GM10266 (cell line): Measurements from ENCODE around the gene SNRK.
"Not testable (repeated sequence)": the region's sequence is repeated elsewhere in the genome, so short reads cannot be mapped to it uniquely, and the experiment has no call there.

Experiments used
- DNase-seq: peaks from one replicate; pipeline ENCODE4 v3.0.0; 2012; ENCODE audit errors: extremely low spot score
- CTCF ChIP-seq: IDR thresholded peaks from 2 replicates; pipeline ENCODE4 v1.5.1; 2012; ENCODE audit warnings: mild to moderate bottlenecking, low read depth; ENCODE audit not compliant: control insufficient read depth, insufficient read depth; ENCODE audit errors: missing control alignments

SNRK gene

GRCh38 chr3:43348350-43348749 lies 62.0 kb downstream of the SNRK start:
- no peak for TF ChIP-seq CTCF
- DNase-seq, result no peak

GRCh38 chr3:43348852-43349574 lies 62.7 kb downstream of the SNRK start:
- TF ChIP-seq CTCF, result no peak
- no peak for DNase-seq

GRCh38 chr3:43349716-43350115 lies 63.4 kb downstream of the SNRK start:
- no peak for DNase-seq
- TF ChIP-seq CTCF, result no peak

GRCh38 chr3:43353393-43353792 lies 67.1 kb downstream of the SNRK start:
- no peak for TF ChIP-seq CTCF
- no peak for DNase-seq

GRCh38 chr3:43353923-43354670 lies 67.8 kb downstream of the SNRK start:
- no peak for TF ChIP-seq CTCF
- DNase-seq, result no peak

- DNase-seq, result not testable (repeated sequence)
Observed at GRCh38 chr3:43356033-43356432, 69.7 kb downstream of the SNRK start.

GRCh38 chr3:43361077-43361476 lies 74.7 kb downstream of the SNRK start:
- TF ChIP-seq CTCF, result no peak
- DNase-seq, result no peak
